Esophagus squamous epithelium (tissue), 5 donors: ENCODE results near the gene CLDN15. TPM values are rescaled to one million over a fixed set of nuclear protein-coding genes. Genes with fewer than 3 reads are reported as not detected.

Experiments used
- DNase-seq: peaks from one replicate; lab custom pipeline; 2025; lab: John Stamatoyannopoulos, UW
- H3K27ac ChIP-seq, 4 donors: fragments of 200-600 bp; sonication (generic); one replicate each; pipeline ENCODE4 v1.5.1; 2016 to 2019; ENCODE audit warnings: mild to moderate bottlenecking in 1 of 4
- H3K27me3 ChIP-seq, 4 donors: fragments of 200-600 bp; sonication (generic); 1 replicate in 3 of 4; 2 replicates in 1 of 4; pipeline versions ENCODE4 v1.5.1 to v1.6.0; 2017 to 2021; ENCODE audit warnings: antibody characterized with exemption in 1 of 4
- H3K36me3 ChIP-seq, 3 donors: fragments of 200-600 bp; sonication (generic); one replicate each; pipeline ENCODE4 v1.5.1; 2016 to 2019
- H3K4me1 ChIP-seq, 3 donors: fragments of 200-600 bp; sonication (generic); one replicate each; pipeline ENCODE4 v1.5.1; 2017 to 2019
- H3K4me3 ChIP-seq, 4 donors: fragments of 200-600 bp; sonication (generic); 1 replicate in 3 of 4; 2 replicates in 1 of 4; pipeline ENCODE4 v1.5.1; 2016 to 2019; ENCODE audit warnings: mild to moderate bottlenecking in 2 of 4, moderate library complexity in 1 of 4
- H3K9me3 ChIP-seq, 3 donors: fragments of 200-600 bp; sonication (generic); one replicate each; pipeline ENCODE4 v1.5.1; 2016 to 2019
- CTCF ChIP-seq, 6 experiments: fragments of 450-650 bp in 4 of 6; fragments of 200-600 bp in 2 of 6; sonication (generic) in 2 of 6; IDR thresholded peaks; one replicate each; pipeline ENCODE4 v1.5.1; 2016 to 2019; ENCODE audit warnings: antibody characterized with exemption in 6 of 6, mild to moderate bottlenecking in 4 of 6, moderate library complexity in 4 of 6
- POLR2A ChIP-seq, 4 donors: fragments of 450-650 bp; IDR thresholded peaks; one replicate each; pipeline ENCODE4 v1.6.1; 2017; ENCODE audit warnings: antibody characterized with exemption in 4 of 4, mild to moderate bottlenecking in 4 of 4, moderate library complexity in 3 of 4
- WGBS, 2 donors: methylation state at CpG; one replicate each; pipeline ENCODE4 v1.1.5; 2018; 5-methylcytosine and 5-hydroxymethylcytosine counted together
- intact Hi-C: fragments of 100-400 bp; cut with DNase I; formaldehyde crosslinking; loops from one replicate; pipeline ENCODE4 v1.15.0; 2022
- total RNA-seq, 4 donors: library from RNA; depleted of rRNA; stranded (reverse); fragments of >200 nt; gene quantifications; one replicate each; pipeline ENCODE4 v1.1.0, GENCODE V29; 2016
- donor health status: DM: yes; HTN: yes; CAD: no.

The CLDN15 gene
- total RNA-seq, 4 donors from 2014 or later: 3.1 to 6.7 (median 4.2) TPM

- peak within 1 kb of the TSS; percentile 78 to 86 (median 84) for H3K4me3 ChIP-seq
- H3K27ac ChIP-seq: peak within 1 kb of the TSS; percentile 93 to 98 (median 97)
- intact Hi-C loops: no loop called here
- H3K4me1 ChIP-seq: peaks cover 13 to 69% (median 48%) of the 10 kb centered on the region in 3 donors
- TF ChIP-seq CTCF (IDR thresholded peaks at IDR 0.05) (peak; percentile 91 to 97 (median 94)), POLR2A (IDR thresholded peaks at IDR 0.05) (peak in 3 of 4 donors; percentile 44 to 84 (median 65))
- 0 to 2% methylated on average over 4 to 9 of the region's 45 CpGs for WGBS, 2 donors
- no peaks in the 10 kb centered on the region for H3K9me3 ChIP-seq
- peak; percentile 74 for DNase-seq
- peaks cover 0 to 51% (median 9%) of the 10 kb centered on the region in 3 donors for H3K36me3 ChIP-seq
- H3K27me3 ChIP-seq: no peaks in the 10 kb centered on the region
Observed at GRCh38 chr7:101244375-101245146, 7.0 kb upstream of the CLDN15 start, which contains the start of gene FIS1. Gene FIS1, minus strand, starts transcription at chr7:101245081. Its CDS starts 77 bp downstream, at chr7:101245004.

- no peaks in the 10 kb centered on the region for H3K27me3 ChIP-seq
- H3K9me3 ChIP-seq: no peaks in the 10 kb centered on the region
- H3K36me3 ChIP-seq: peaks cover 0 to 51% (median 13%) of the 10 kb centered on the region in 3 donors
- TF ChIP-seq CTCF (IDR thresholded peaks at IDR 0.05): no peak
- TF ChIP-seq POLR2A (IDR thresholded peaks at IDR 0.05): no peak
- peak overlapping the region; percentile 78 to 86 (median 84) for H3K4me3 ChIP-seq
- DNase-seq: no peak
- WGBS, 2 donors: 9 to 21% methylated on average over 11 to 14 of the region's 28 CpGs
- intact Hi-C loops: no loop called here
- H3K4me1 ChIP-seq: peaks cover 13 to 73% (median 48%) of the 10 kb centered on the region in 3 donors
- peak overlapping the region; percentile 93 to 98 (median 97) for H3K27ac ChIP-seq
Observed at GRCh38 chr7:101243646-101244374, 6.2 kb upstream of the CLDN15 start.

GRCh38 chr7:101241443-101242349 lies 4.1 kb upstream of the CLDN15 start:
- TF ChIP-seq POLR2A (IDR thresholded peaks at IDR 0.05) (no peak), CTCF (IDR thresholded peaks at IDR 0.05) (no peak)
- peaks cover 13 to 94% (median 53%) of the 10 kb centered on the region in 3 donors for H3K4me1 ChIP-seq
- no peaks in the 10 kb centered on the region for H3K9me3 ChIP-seq
- WGBS, 2 donors: 46 to 54% methylated on average over 8 to 16 of the region's 16 CpGs
- H3K4me3 ChIP-seq: no peak overlapping the region
- no peaks in the 10 kb centered on the region for H3K27me3 ChIP-seq
- peak overlapping the region in 3 of 4 donors; percentile 48 to 85 (median 81) for H3K27ac ChIP-seq
- peaks cover 0 to 52% (median 13%) of the 10 kb centered on the region in 3 donors for H3K36me3 ChIP-seq
- intact Hi-C loops: no loop called here
- no peak for DNase-seq

- intact Hi-C loops: no loop called here
- Histone ChIP-seq H3K4me3 (no peak overlapping the region), H3K27ac (peak overlapping the region in 3 of 4 donors; percentile 48 to 85 (median 81)), H3K27me3 (no peaks in the 10 kb centered on the region), H3K9me3 (no peaks in the 10 kb centered on the region), H3K4me1 (peaks cover 13 to 95% (median 53%) of the 10 kb centered on the region in 3 donors), H3K36me3 (peaks cover 0 to 53% (median 13%) of the 10 kb centered on the region in 3 donors)
- TF ChIP-seq POLR2A (IDR thresholded peaks at IDR 0.05) (no peak), CTCF (IDR thresholded peaks at IDR 0.05) (no peak)
- 74 to 83% methylated on average over 8 to 11 of the region's 12 CpGs for WGBS, 2 donors
- no peak for DNase-seq
Observed at GRCh38 chr7:101241015-101241363, 3.4 kb upstream of the CLDN15 start.
